ENCODE results near the gene PPP1R12B.
"Not testable (repeated sequence)": the region's sequence is repeated elsewhere in the genome, so short reads cannot be mapped to it uniquely, and the experiment has no call there.

PPP1R12B gene

DNA sequence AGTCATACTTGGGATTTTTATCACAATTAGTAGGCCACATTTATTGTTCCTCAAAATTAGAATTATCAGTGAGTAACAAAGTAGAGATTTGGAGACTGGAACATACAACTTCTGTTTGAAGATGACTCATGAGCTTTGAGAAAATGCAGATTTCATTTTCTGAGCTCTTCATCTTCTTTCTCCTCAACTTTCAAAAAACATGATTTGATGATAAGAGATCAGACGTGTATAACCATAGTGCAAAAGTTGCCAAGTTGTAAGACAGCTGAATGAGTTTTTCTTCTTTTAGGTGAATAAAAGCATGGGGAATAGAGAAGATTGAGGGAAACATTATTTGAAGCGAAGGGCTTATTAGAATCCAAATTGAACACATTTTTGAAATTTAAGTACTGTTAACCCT lies 58.4 kb downstream of the PPP1R12B start:
- DNase-seq, result not testable (repeated sequence)

DNA sequence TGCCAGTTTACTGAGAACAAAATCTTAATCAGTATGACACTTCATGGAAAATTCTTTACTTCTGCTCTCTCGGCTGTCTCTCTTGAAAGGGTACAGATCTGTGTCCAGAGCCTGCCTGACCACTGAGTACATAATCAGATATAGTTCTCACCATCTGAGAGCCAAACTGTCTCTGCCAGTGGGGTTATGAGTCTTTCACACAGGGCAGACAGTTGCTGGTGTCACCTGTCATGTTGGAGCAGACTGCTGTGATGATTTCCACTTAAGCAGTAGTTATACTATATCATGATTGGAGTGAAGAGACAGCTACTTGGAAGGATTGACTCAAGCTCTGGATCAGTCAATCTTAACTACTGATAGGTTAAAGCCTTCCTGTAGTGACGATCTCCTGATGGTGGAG lies 58.9 kb downstream of the PPP1R12B start:
- not testable (repeated sequence) for DNase-seq

- not testable (repeated sequence) for DNase-seq
These were observed 61.8 kb downstream of the PPP1R12B start for GRCh38 chr1:202410251-202410650.

GRCh38 chr1:202410854-202411357 lies 62.4 kb downstream of the PPP1R12B start:
- DNase-seq, result not testable (repeated sequence)

DNA sequence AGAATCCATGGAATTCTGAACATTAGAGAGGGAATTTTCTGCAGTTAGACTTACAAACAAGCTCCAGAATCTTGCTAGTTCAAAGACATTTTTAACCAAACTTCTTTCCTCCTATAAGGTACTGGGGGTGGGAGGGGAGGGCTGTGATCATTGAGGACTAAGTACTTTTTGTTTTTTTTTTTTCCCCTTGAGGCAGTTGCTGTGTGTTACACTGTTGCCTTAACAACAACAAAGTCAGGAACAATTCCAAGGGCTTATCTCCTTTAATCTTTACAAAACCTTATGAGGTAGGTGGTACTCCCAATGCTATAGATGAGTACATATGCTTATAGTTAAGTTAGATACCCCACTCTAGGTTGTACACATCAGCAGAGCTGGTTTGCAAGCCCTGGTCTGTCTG lies 62.9 kb downstream of the PPP1R12B start:
- DNase-seq, result no peak

GRCh38 chr1:202412421-202412820 lies 63.9 kb downstream of the PPP1R12B start:
- not testable (repeated sequence) for DNase-seq

DNA sequence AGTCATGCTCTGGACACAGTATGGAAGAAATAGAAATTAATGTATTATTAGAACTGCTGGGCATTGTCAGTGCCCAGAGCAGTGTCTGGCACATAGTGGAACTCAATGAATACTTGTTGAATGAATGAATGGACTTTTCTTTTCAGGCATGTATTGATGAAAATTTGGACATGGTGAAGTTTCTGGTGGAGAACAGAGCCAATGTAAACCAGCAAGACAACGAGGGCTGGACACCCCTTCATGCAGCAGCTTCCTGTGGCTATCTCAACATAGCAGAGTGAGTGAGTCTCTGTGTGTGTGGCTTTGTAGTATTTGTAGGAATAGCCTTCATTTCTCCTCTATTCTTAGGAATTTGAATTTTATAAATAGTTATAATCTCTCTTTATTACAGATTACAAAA lies 68.1 kb downstream of the PPP1R12B start:
- DNase-seq, result no peak

- DNase-seq, result not testable (repeated sequence)
These were observed 68.6 kb downstream of the PPP1R12B start for GRCh38 chr1:202417141-202417540.

GRCh38 chr1:202417762-202418201 lies 69.3 kb downstream of the PPP1R12B start:
- DNase-seq, result not testable (repeated sequence)

DNA sequence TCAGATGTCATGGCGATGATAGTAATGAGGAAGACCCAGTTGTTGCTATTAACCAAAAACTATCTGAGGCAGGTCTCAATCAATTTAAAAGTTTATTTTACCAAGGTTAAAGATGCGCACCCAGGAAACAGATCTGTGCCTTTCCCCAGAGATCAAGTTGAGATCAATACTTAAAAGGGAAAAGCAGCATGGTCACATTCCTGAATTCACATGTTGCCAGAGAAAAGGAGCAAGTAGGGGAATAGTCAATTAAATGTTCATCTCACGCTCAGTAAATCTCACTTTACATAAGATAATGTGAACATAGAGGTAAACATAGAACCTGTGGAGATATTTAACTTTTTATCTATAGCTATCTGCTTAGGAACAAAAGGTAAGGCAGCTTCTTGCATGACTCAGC lies 71.2 kb downstream of the PPP1R12B start:
- DNase-seq, result not testable (repeated sequence)

GRCh38 chr1:202420422-202421094 lies 72.1 kb downstream of the PPP1R12B start:
- not testable (repeated sequence) for DNase-seq

DNA sequence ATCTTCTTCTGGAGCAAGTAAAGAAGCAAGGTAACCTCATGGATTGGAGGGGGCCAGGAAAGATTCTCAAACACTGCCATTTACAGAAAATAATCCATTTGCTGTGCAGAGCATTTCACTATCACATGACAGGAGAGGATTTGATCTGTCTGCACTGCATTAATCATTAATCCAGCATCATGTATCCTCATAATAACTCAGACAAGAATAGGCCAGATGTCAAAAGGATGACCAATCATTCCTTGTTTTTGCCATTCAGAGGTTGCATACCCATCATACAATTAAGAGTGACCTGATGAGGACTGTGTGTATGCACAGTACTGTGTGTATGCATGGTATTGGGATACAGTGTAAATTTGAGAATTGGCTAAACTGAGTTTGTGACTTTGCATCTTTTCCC lies 74.2 kb downstream of the PPP1R12B start:
- not testable (repeated sequence) for DNase-seq

- DNase-seq, result not testable (repeated sequence)
These were observed 75.8 kb downstream of the PPP1R12B start for GRCh38 chr1:202424260-202424659.

- DNase-seq, result not testable (repeated sequence)
These were observed 81.6 kb downstream of the PPP1R12B start for GRCh38 chr1:202430111-202430510.

- DNase-seq, result not testable (repeated sequence)
These were observed 83.8 kb downstream of the PPP1R12B start for GRCh38 chr1:202432338-202432737.

DNA sequence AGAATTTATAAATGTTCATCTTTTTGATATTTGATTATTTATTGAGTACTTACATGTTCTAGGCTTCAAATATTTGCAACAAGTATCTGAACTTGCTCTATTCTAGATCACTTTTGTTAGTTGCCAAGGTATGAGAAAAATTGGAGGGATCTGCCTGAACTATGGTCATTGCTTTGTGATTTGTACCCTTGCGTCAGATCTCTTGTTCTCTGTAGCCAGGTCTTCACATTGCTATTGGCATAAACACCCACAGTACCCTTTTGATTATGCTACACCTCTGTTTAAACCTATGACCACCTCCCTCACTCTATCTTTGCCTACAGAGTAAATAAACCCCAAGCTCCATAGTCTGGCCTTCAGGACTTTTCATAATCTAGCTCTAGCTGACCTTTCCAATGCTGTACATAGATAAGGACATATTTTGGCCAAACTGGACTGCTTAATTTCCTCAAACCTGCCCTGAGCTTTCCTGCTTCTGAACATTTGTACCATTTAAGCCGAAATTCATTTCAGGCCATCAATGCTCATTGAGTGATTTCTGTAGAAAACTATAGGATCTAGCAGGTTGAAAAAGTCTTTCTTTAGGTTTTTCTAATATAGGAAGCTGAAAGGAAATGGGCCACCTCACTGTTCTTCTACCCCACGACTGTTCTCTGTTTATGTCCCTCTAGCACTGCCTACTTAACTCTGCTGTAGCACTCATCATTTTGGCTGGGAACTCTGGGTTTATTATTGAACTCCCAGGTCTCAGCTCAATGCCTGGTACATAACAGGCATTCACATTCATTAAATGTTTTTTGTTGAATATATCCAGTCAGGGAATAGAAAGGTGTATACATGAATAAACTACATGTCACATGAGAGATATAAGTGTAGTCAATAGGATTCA lies 84.9 kb downstream of the PPP1R12B start:
- DNase-seq, result no peak

DNA sequence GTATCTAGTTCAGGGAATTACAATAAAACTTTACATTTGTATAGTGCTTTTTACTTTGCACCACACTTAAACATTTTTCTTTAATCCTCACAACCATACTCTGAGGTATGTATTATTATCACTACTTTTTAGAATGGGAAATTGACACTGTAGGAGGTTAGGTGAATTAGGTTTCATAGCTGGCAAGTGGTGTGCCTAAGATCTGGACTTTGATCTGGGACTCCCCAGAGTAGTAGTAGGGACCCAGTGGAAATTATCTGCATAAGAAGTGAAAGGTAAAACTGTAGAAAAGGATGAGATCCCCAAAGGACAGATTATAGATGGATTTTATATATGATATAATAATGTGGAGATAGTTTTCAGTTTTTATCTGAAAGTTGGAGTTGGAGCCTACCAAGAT lies 85.6 kb downstream of the PPP1R12B start:
- no peak for DNase-seq

DNA sequence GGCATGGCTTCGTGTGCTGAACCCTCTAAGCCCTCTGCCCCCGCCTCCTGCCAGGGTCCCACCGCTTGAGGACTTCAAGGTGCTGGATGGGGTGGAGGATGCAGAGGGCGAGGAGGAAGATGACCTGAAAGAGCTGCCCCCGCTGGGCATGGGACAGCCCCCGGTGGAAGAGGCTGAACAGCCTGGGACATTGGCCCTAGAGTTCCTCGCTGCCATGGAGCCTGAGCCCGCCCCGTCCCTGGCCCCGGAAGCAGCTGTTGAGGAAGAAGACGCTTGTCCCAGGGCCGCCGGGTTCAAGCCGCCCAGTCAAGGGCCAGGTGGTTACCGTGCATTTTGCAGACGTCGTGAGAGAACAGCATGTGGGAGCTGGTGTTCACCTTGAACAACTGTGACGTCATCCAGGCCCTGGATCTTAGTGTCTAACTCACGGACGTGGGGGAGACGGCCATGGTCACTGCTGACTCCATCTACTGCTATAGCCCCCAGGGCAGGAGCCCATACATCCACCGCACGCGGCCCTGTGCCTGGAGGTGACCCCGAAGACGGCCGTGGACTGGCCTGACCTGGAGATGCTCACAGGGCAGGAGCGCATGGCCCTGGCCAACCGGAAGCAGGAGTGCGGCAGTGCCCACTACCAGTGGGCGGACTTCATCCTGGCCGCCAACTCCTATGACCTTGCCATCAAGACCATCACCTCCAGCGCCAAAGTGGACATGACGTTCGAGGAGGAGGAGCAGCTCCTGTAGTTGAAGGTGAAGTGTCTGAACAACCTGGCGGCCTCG lies 90.1 kb downstream of the PPP1R12B start:
- DNase-seq, result no peak

DNA sequence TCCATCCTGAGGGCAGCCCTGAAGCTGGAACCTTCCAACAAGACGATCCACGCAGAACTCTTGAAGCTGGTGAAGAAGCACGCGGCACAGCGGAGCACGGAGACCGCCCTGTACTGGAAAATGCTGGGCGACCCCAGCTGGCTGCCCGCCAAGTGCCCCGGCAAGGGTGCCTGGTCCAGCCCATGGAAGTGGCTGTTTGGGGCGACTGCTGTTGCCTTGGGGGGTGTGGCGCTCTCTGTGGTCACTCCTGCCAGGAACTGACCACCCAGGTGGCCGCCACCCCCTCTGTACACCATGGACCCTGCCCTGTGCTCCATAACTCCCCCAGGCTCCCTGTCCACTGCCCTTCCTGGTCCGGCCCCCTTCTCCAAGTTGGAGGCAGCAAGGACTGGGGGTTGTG lies 90.8 kb downstream of the PPP1R12B start:
- DNase-seq, result no peak

DNA sequence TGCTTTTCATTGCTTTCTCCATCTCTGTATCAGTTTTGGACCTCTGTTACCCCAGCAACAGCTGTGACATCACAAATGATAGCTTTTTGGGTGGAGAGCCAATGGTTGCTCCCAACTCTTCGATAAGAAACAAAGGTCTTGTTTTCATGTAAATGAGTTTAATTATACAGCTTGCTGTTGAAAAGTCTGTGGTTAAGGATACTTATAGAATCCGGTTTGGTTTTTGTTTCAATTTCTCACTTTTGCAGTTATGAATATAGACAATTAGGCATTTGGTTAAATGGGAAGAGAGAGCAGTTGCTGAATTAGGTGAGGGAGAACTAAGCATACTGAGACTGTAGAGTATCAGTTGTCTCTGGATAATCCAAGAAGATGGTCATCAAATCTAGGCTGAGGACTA lies 99.6 kb downstream of the PPP1R12B start:
- not testable (repeated sequence) for DNase-seq

GRCh38 chr1:202451641-202452040 lies 103.1 kb downstream of the PPP1R12B start:
- not testable (repeated sequence) for DNase-seq

DNA sequence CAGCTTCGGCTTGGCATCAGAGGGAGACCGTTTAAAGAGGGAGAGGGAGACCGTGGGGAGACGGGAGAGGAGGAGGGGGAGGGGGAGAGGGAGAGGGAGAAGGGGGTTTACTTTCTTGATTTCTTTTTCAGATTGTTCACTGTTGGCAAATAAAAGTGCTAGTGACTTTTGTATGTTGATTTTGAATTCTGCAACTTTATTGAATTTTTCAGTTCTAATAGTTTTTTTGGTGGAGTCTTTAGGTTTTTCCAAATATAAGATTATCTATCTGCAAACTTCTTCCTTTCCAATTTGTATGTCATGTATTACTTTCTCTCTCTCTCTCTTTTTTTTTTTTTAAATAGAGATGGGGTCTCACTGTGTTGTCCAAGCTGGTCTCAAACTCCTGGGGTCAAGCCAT lies 104.0 kb downstream of the PPP1R12B start:
- DNase-seq, result no peak
